Measurements from ENCODE around the gene PPP2R2D.
A peak's percentile ranks its signal among the peaks of the same experiment; 100 is the strongest.

The PPP2R2D gene

GRCh38 chr10:131899695-131900349 is 986 bp upstream of the PPP2R2D start:
- Histone ChIP-seq H4K5ac (ENCODE audit: low read length) (no peak overlapping the region), H3K9ac (ENCODE audit: low read length) (peak overlapping the region; percentile 87), H2BK120ac (ENCODE audit: low read depth, low read length) (no peak overlapping the region), H3K79me1 (ENCODE audit: low read length) (peaks cover 2% of the 10 kb centered on the region), H3K56ac (ENCODE audit: low read length) (peak overlapping the region; percentile 91), H3K4me1 (ENCODE audit: control insufficient read depth, low read depth, low read length) (no peaks in the 10 kb centered on the region), H3K4me3 (ENCODE audit: low read length) (peak overlapping the region; percentile 44), H3K27me3 (ENCODE audit: insufficient read depth, low read length, poor library complexity) (no peaks in the 10 kb centered on the region), H3K79me2 (ENCODE audit: control insufficient read depth, insufficient read depth, low read length) (peaks cover 31% of the 10 kb centered on the region), H3K4ac (ENCODE audit: low read depth, low read length) (peak overlapping the region; percentile 36), H4K8ac (ENCODE audit: low read depth, low read length) (no peak overlapping the region), H3K4me2 (ENCODE audit: low read length) (peak overlapping the region; percentile 64), H2BK15ac (replicated peaks; ENCODE audit: low read depth) (no peak overlapping the region), H2AK5ac (ENCODE audit: low read length) (no peak overlapping the region), H3K23ac (ENCODE audit: low read length) (no peak overlapping the region), H3K36me3 (ENCODE audit: control insufficient read depth, insufficient read depth, low read length) (no peaks in the 10 kb centered on the region), H3K27ac (ENCODE audit: low read depth, low read length) (no peak overlapping the region), H2BK5ac (ENCODE audit: low read length) (no peak overlapping the region), H3K18ac (ENCODE audit: low read length) (no peak overlapping the region)
- WGBS (ENCODE audit: extremely low coverage, insufficient coverage, low lambda C conversion rate) = 100% methylated on average over 1 of the region's 24 CpGs
- DNase-seq = peak; percentile 29

DNA sequence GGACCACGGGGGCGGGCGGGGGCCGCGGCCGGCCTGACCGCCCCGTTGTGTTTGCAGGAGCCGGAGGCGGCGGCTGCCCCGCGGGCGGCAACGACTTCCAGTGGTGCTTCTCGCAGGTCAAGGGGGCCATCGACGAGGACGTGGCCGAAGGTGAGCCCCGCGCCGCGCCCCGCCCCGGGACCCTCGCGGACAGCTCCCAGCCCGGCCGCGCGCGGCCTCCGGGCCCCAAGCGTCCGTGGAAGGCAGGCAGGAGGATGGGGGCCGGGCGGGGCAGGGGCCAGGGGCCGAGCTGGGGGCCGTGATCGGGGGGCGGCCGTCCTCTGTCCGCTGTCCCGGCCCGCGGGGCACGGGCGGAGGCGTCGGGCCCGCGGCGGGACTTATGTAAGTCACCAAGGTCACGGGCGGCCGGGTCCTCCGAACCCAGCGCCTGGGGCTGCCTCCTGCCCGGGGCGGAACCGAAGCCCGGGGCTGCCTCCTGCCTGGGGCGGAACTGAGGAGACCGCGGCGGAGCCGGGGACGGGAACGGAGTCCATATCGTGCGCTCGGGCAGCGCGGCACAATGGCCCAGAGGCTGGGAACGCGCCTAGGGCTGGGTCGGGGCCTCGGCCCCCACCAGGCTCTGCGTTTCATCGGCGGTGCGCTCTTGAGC is 497 bp downstream of the PPP2R2D start:
- Histone ChIP-seq H3K56ac (ENCODE audit: low read length) (peak overlapping the region; percentile 90), H3K27me3 (ENCODE audit: insufficient read depth, low read length, poor library complexity) (no peaks in the 10 kb centered on the region), H2BK15ac (replicated peaks; ENCODE audit: low read depth) (no peak overlapping the region), H2AK5ac (ENCODE audit: low read length) (no peak overlapping the region), H2BK5ac (ENCODE audit: low read length) (no peak overlapping the region), H3K4me2 (ENCODE audit: low read length) (peak overlapping the region; percentile 70), H3K36me3 (ENCODE audit: control insufficient read depth, insufficient read depth, low read length) (no peaks in the 10 kb centered on the region), H3K9ac (ENCODE audit: low read length) (peak overlapping the region; percentile 96), H3K27ac (ENCODE audit: low read depth, low read length) (peak overlapping the region; percentile 46), H3K18ac (ENCODE audit: low read length) (peak overlapping the region; percentile 98), H3K79me1 (ENCODE audit: low read length) (peaks cover 10% of the 10 kb centered on the region), H3K79me2 (ENCODE audit: control insufficient read depth, insufficient read depth, low read length) (peaks cover 44% of the 10 kb centered on the region), H3K4me3 (ENCODE audit: low read length) (peak overlapping the region; percentile 86), H3K4ac (ENCODE audit: low read depth, low read length) (peak overlapping the region; percentile 77), H3K23ac (ENCODE audit: low read length) (no peak overlapping the region), H3K4me1 (ENCODE audit: control insufficient read depth, low read depth, low read length) (no peaks in the 10 kb centered on the region), H4K5ac (ENCODE audit: low read length) (no peak overlapping the region), H2BK120ac (ENCODE audit: low read depth, low read length) (peak overlapping the region; percentile 55), H4K8ac (ENCODE audit: low read depth, low read length) (peak overlapping the region; percentile 88)
- DNase-seq = peak; percentile 34
- no CpG with 5 or more reads among the region's 83 CpGs for WGBS (ENCODE audit: extremely low coverage, insufficient coverage, low lambda C conversion rate)

- peak overlapping the region; percentile 43 for H3K4me2 ChIP-seq (ENCODE audit: low read length)
Observed at GRCh38 chr10:131902211-131902610, 1.4 kb downstream of the PPP2R2D start.

GRCh38 chr10:131902691-131903090 is 1.9 kb downstream of the PPP2R2D start:
- H4K5ac ChIP-seq (ENCODE audit: low read length) = no peak overlapping the region
- H3K27me3 ChIP-seq (ENCODE audit: insufficient read depth, low read length, poor library complexity) = no peaks in the 10 kb centered on the region
- no peaks in the 10 kb centered on the region for H3K36me3 ChIP-seq (ENCODE audit: control insufficient read depth, insufficient read depth, low read length)
- no peak overlapping the region for H2BK15ac ChIP-seq (replicated peaks; ENCODE audit: low read depth)
- no peak overlapping the region for H3K23ac ChIP-seq (ENCODE audit: low read length)
- no peak overlapping the region for H2BK5ac ChIP-seq (ENCODE audit: low read length)
- no peak overlapping the region for H3K27ac ChIP-seq (ENCODE audit: low read depth, low read length)
- H3K56ac ChIP-seq (ENCODE audit: low read length) = no peak overlapping the region
- H3K79me1 ChIP-seq (ENCODE audit: low read length) = peaks cover 11% of the 10 kb centered on the region
- WGBS (ENCODE audit: extremely low coverage, insufficient coverage, low lambda C conversion rate) = no CpG with 5 or more reads among the region's 9 CpGs
- no peak overlapping the region for H2BK120ac ChIP-seq (ENCODE audit: low read depth, low read length)
- no peak overlapping the region for H4K8ac ChIP-seq (ENCODE audit: low read depth, low read length)
- H3K18ac ChIP-seq (ENCODE audit: low read length) = no peak overlapping the region
- no peak overlapping the region for H2AK5ac ChIP-seq (ENCODE audit: low read length)
- H3K4me2 ChIP-seq (ENCODE audit: low read length) = no peak overlapping the region
- H3K4me3 ChIP-seq (ENCODE audit: low read length) = no peak overlapping the region
- peaks cover 52% of the 10 kb centered on the region for H3K79me2 ChIP-seq (ENCODE audit: control insufficient read depth, insufficient read depth, low read length)
- no peak for DNase-seq
- no peak overlapping the region for H3K9ac ChIP-seq (ENCODE audit: low read length)
- H3K4me1 ChIP-seq (ENCODE audit: control insufficient read depth, low read depth, low read length) = no peaks in the 10 kb centered on the region
- no peak overlapping the region for H3K4ac ChIP-seq (ENCODE audit: low read depth, low read length)

More at GRCh38 chr10:131902211-131902610, 1.4 kb downstream of the PPP2R2D start:
- Histone ChIP-seq H3K18ac (ENCODE audit: low read length) (no peak overlapping the region), H4K8ac (ENCODE audit: low read depth, low read length) (no peak overlapping the region), H2AK5ac (ENCODE audit: low read length) (no peak overlapping the region), H3K79me1 (ENCODE audit: low read length) (peaks cover 10% of the 10 kb centered on the region), H3K4ac (ENCODE audit: low read depth, low read length) (no peak overlapping the region), H3K36me3 (ENCODE audit: control insufficient read depth, insufficient read depth, low read length) (no peaks in the 10 kb centered on the region), H3K9ac (ENCODE audit: low read length) (peak overlapping the region; percentile 96), H3K27me3 (ENCODE audit: insufficient read depth, low read length, poor library complexity) (no peaks in the 10 kb centered on the region), H3K4me1 (ENCODE audit: control insufficient read depth, low read depth, low read length) (no peaks in the 10 kb centered on the region), H3K23ac (ENCODE audit: low read length) (peak overlapping the region; percentile 6), H3K79me2 (ENCODE audit: control insufficient read depth, insufficient read depth, low read length) (peaks cover 49% of the 10 kb centered on the region), H2BK5ac (ENCODE audit: low read length) (no peak overlapping the region), H3K27ac (ENCODE audit: low read depth, low read length) (no peak overlapping the region), H2BK15ac (replicated peaks; ENCODE audit: low read depth) (no peak overlapping the region), H2BK120ac (ENCODE audit: low read depth, low read length) (no peak overlapping the region), H4K5ac (ENCODE audit: low read length) (no peak overlapping the region), H3K56ac (ENCODE audit: low read length) (peak overlapping the region; percentile 37), H3K4me3 (ENCODE audit: low read length) (no peak overlapping the region)
- DNase-seq = no peak
- whole genome bisulfite sequencing (ENCODE audit: extremely low coverage, insufficient coverage, low lambda C conversion rate) = 100% methylated on average over 1 of the region's 5 CpGs

GRCh38 chr10:131905267-131905571 is 4.4 kb downstream of the PPP2R2D start:
- no peak overlapping the region for H3K27ac ChIP-seq (ENCODE audit: low read depth, low read length)
- WGBS (ENCODE audit: extremely low coverage, insufficient coverage, low lambda C conversion rate) = no CpG with 5 or more reads among the region's 5 CpGs

More at GRCh38 chr10:131905267-131905571, 4.4 kb downstream of the PPP2R2D start:
- no peak overlapping the region for H2BK120ac ChIP-seq (ENCODE audit: low read depth, low read length)
- H3K9ac ChIP-seq (ENCODE audit: low read length) = no peak overlapping the region
- peaks cover 74% of the 10 kb centered on the region for H3K79me2 ChIP-seq (ENCODE audit: control insufficient read depth, insufficient read depth, low read length)
- no peak overlapping the region for H4K5ac ChIP-seq (ENCODE audit: low read length)
- H2BK5ac ChIP-seq (ENCODE audit: low read length) = no peak overlapping the region
- peaks cover 2% of the 10 kb centered on the region for H3K36me3 ChIP-seq (ENCODE audit: control insufficient read depth, insufficient read depth, low read length)
- H3K79me1 ChIP-seq (ENCODE audit: low read length) = peaks cover 26% of the 10 kb centered on the region
- H4K8ac ChIP-seq (ENCODE audit: low read depth, low read length) = no peak overlapping the region
- H3K23ac ChIP-seq (ENCODE audit: low read length) = no peak overlapping the region
- H3K27me3 ChIP-seq (ENCODE audit: insufficient read depth, low read length, poor library complexity) = no peaks in the 10 kb centered on the region
- H3K56ac ChIP-seq (ENCODE audit: low read length) = no peak overlapping the region
- no peak overlapping the region for H2AK5ac ChIP-seq (ENCODE audit: low read length)
- no peak overlapping the region for H2BK15ac ChIP-seq (replicated peaks; ENCODE audit: low read depth)
- no peak overlapping the region for H3K4me2 ChIP-seq (ENCODE audit: low read length)
- H3K4me3 ChIP-seq (ENCODE audit: low read length) = no peak overlapping the region
- H3K4ac ChIP-seq (ENCODE audit: low read depth, low read length) = no peak overlapping the region
- H3K18ac ChIP-seq (ENCODE audit: low read length) = no peak overlapping the region
- no peak for DNase-seq
- H3K4me1 ChIP-seq (ENCODE audit: control insufficient read depth, low read depth, low read length) = peaks cover 4% of the 10 kb centered on the region

All from mesendoderm (in vitro differentiated cells).